GM23248 (cell line): ENCODE data around the gene ABCE1. TPM values are rescaled to one million over a fixed set of nuclear protein-coding genes. Genes with fewer than 3 reads are reported as not detected.

ENCODE experiments used
- DNase-seq: peaks from one replicate; pipeline ENCODE4 v3.0.0-alpha.2; 2015
- H2AFZ ChIP-seq: fragments of 200-600 bp; sonication (generic); 2 replicates; pipeline ENCODE4 v1.6.1; 2016; ENCODE audit warnings: antibody characterized with exemption
- H3F3A ChIP-seq: fragments of 200-600 bp; sonication (generic); 2 replicates; pipeline ENCODE4 v1.6.1; 2016; ENCODE audit warnings: mild to moderate bottlenecking, antibody characterized with exemption, mixed run types; ENCODE audit not compliant: insufficient read depth
- H3K27ac ChIP-seq: fragments of 200-600 bp; sonication (generic); 2 replicates; pipeline ENCODE4 v1.5.1; 2016; ENCODE audit warnings: mild to moderate bottlenecking
- H3K27me3 ChIP-seq: fragments of 200-600 bp; sonication (generic); replicated peaks from 2 replicates; pipeline ENCODE4 v1.6.1; 2016; ENCODE audit warnings: mild to moderate bottlenecking; ENCODE audit not compliant: insufficient read depth
- H3K36me3 ChIP-seq: fragments of 200-600 bp; sonication (generic); 2 replicates; pipeline ENCODE4 v1.6.1; 2016; ENCODE audit warnings: low read depth, mild to moderate bottlenecking
- H3K4me1 ChIP-seq: fragments of 200-600 bp; sonication (generic); 2 replicates; pipeline ENCODE4 v1.6.1; 2016; ENCODE audit warnings: mild to moderate bottlenecking; ENCODE audit not compliant: insufficient read depth
- H3K4me2 ChIP-seq: fragments of 200-600 bp; sonication (generic); one replicate; pipeline ENCODE4 v1.6.1; 2016; ENCODE audit warnings: mild to moderate bottlenecking; ENCODE audit not compliant: unreplicated experiment
- H3K4me3 ChIP-seq: fragments of 200-600 bp; sonication (generic); 2 replicates; pipeline ENCODE4 v1.5.1; 2016; ENCODE audit warnings: mild to moderate bottlenecking
- H3K79me2 ChIP-seq: fragments of 200-600 bp; sonication (generic); 2 replicates; pipeline ENCODE4 v1.6.1; 2016; ENCODE audit warnings: mild to moderate bottlenecking; ENCODE audit not compliant: insufficient read depth
- H3K9ac ChIP-seq: fragments of 200-600 bp; sonication (generic); 2 replicates; pipeline ENCODE4 v1.6.1; 2016; ENCODE audit warnings: mild to moderate bottlenecking
- H3K9me2 ChIP-seq: fragments of 200-600 bp; sonication (generic); 2 replicates; pipeline ENCODE4 v1.6.1; 2016; ENCODE audit warnings: mixed run types, mild to moderate bottlenecking, moderate library complexity; ENCODE audit not compliant: insufficient read depth
- H3K9me3 ChIP-seq: fragments of 200-600 bp; sonication (generic); one replicate; pipeline ENCODE4 v1.6.1; 2017; ENCODE audit warnings: low read depth
- H4K20me1 ChIP-seq: fragments of 200-600 bp; sonication (generic); 2 replicates; pipeline ENCODE4 v1.6.0; 2016; ENCODE audit not compliant: insufficient read depth
- EZH2 ChIP-seq: fragments of 200-600 bp; sonication (generic); IDR thresholded peaks from 2 replicates; pipeline ENCODE4 v1.6.1; 2018; ENCODE audit warnings: antibody characterized with exemption, mild to moderate bottlenecking; ENCODE audit not compliant: insufficient read depth, poor library complexity, severe bottlenecking
- EZH2phosphoT487 ChIP-seq: fragments of 200-600 bp; sonication (generic); IDR thresholded peaks from 2 replicates; pipeline ENCODE4 v1.6.1; 2018; ENCODE audit warnings: antibody characterized with exemption, moderate library complexity, mild to moderate bottlenecking, low read depth; ENCODE audit not compliant: insufficient read depth
- WGBS, 2 experiments: methylation state at CpG; one replicate each; pipeline ENCODE4 v1.1.6; 2015 to 2017; ENCODE audit warnings: low lambda C conversion rate in 2 of 2, low coverage in 1 of 2; ENCODE audit errors: missing lambda C conversion rate in 2 of 2; 5-methylcytosine and 5-hydroxymethylcytosine counted together
- in situ Hi-C: fragments of 300-500 bp; cut with MboI; formaldehyde crosslinking; loops from 2 replicates; pipeline ENCODE4 v1.15.0; 2020
- polyA plus RNA-seq: library from polyadenylated mRNA; unstranded; fragments of >200 nt; fragmentation: Nextera tagmentation; extraction: Ambion mirVana; gene quantifications from 2 replicates; pipeline ENCODE4 v1.2.1, GENCODE V29; 2016
- small RNA-seq: library from RNA; depleted of rRNA; stranded (forward); fragments of <200 nt; gene quantifications from one replicate; pipeline ENCODE3, GENCODE V24; 2014; ENCODE audit warnings: low read depth, low replicate concordance
- total RNA-seq: library from RNA; depleted of rRNA; stranded (reverse); fragments of >200 nt; shearing (Covaris generic); gene quantifications from 2 replicates; pipeline ENCODE4 v1.2.3, GENCODE V29; 2014; rRNA removed

The ABCE1 gene
- total and polyA plus RNA-seq, 2 experiments from 2014 or later, result 65.5 to 130 TPM

GRCh38 chr4:145177511-145177905, 79.4 kb downstream of the ABCE1 start:
- H3K36me3 ChIP-seq, result no peaks in the 10 kb centered on the region
- no peak for TF ChIP-seq EZH2
- no peak for TF ChIP-seq EZH2phosphoT487
- 2 to 11% methylated on average over 4 of the region's 4 CpGs for WGBS, 2 experiments

DNA sequence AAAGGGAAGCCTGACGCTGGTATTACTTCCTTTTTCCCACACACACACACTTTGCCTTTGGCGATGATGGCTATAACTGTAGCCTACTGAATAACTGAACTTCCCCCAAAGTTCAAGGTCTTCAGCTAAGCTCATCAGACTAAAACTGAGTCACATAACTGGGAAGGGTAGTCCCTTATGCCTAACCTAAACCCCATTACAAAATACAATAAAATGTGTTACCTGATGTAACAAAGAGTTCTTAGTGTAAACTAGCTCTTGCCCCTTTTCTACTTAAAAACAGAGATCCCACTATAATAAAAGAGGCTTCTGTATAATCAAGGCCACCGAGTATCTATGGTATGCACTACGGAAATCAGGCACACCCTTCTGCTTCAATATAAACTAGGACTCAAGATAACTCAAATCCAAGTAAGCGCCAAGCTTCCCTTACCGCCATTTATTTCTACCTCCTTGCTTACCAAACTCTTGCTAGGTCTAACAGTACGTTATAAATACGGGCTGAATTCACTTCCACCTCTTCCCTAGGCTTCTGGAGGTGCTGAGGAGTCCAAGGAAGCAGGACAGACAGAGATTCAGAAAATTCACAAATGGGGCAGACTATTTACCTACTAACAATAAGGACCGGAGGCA, 79.9 kb downstream of the ABCE1 start:
- Histone ChIP-seq H3K27me3 (no peaks in the 10 kb centered on the region), H3K27ac (peak overlapping the region; percentile 89), H3K9ac (peak overlapping the region; percentile 91), H3K4me1 (peaks cover 20% of the 10 kb centered on the region), H2AFZ (peak overlapping the region; percentile 64), H3K4me2 (peak overlapping the region; percentile 98), H3K9me3 (no peaks in the 10 kb centered on the region), H3F3A (peaks cover 30% of the 10 kb centered on the region), H3K36me3 (no peaks in the 10 kb centered on the region), H3K79me2 (peaks cover 66% of the 10 kb centered on the region), H4K20me1 (0 out of 2 replicates have a peak, but pooled peaks cover 4% of the 10 kb centered on the region), H3K4me3 (peak overlapping the region; percentile 87), H3K9me2 (no peaks in the 10 kb centered on the region)
- DNase-seq, result peak; percentile 58
- in situ Hi-C loops, result no loop called here
- 17 to 20% methylated on average over 9 of the region's 9 CpGs for WGBS, 2 experiments
- TF ChIP-seq EZH2 (no peak), EZH2phosphoT487 (no peak)

More at GRCh38 chr4:145177511-145177905, 79.4 kb downstream of the ABCE1 start:
- in situ Hi-C loops, result no loop called here
- H3K4me1 ChIP-seq, result peaks cover 20% of the 10 kb centered on the region
- peak overlapping the region; percentile 98 for H3K4me2 ChIP-seq
- H3K4me3 ChIP-seq, result peak overlapping the region; percentile 87
- DNase-seq, result peak; percentile 77
- H2AFZ ChIP-seq, result peak overlapping the region; percentile 64
- 0 out of 2 replicates have a peak, but pooled peaks cover 4% of the 10 kb centered on the region for H4K20me1 ChIP-seq
- no peaks in the 10 kb centered on the region for H3K9me2 ChIP-seq
- peak overlapping the region; percentile 91 for H3K9ac ChIP-seq
- H3K27me3 ChIP-seq, result no peaks in the 10 kb centered on the region
- peaks cover 71% of the 10 kb centered on the region for H3K79me2 ChIP-seq
- no peaks in the 10 kb centered on the region for H3K9me3 ChIP-seq
- peak overlapping the region; percentile 89 for H3K27ac ChIP-seq
- H3F3A ChIP-seq, result peaks cover 30% of the 10 kb centered on the region

- peak overlapping the region; percentile 89 for H3K27ac ChIP-seq
- peak overlapping the region; percentile 98 for H3K4me2 ChIP-seq
- H3F3A ChIP-seq, result peaks cover 30% of the 10 kb centered on the region
- in situ Hi-C loops, result no loop called here
- H3K79me2 ChIP-seq, result peaks cover 58% of the 10 kb centered on the region
- peak overlapping the region; percentile 87 for H3K4me3 ChIP-seq
- no peaks in the 10 kb centered on the region for H3K27me3 ChIP-seq
- H3K36me3 ChIP-seq, result no peaks in the 10 kb centered on the region
- 0 to 4% methylated on average over 5 of the region's 5 CpGs for WGBS, 2 experiments
- DNase-seq, result no peak
- H4K20me1 ChIP-seq, result 0 out of 2 replicates have a peak, but pooled peaks cover 4% of the 10 kb centered on the region
- no peaks in the 10 kb centered on the region for H3K9me2 ChIP-seq
- no peaks in the 10 kb centered on the region for H3K9me3 ChIP-seq
- peaks cover 20% of the 10 kb centered on the region for H3K4me1 ChIP-seq
- H3K9ac ChIP-seq, result peak overlapping the region; percentile 91
- no peak for TF ChIP-seq EZH2
- H2AFZ ChIP-seq, result peak overlapping the region; percentile 74
These were observed 80.7 kb downstream of the ABCE1 start for GRCh38 chr4:145178740-145179280.

Small RNA genes within 50 kb of the gene (small RNA-seq; reads per million reads assigned to genes)
- not detected for gene RF00019

Other genes with a start within 250 kb of the ABCE1 start
- gene ANAPC10, start 115 bp upstream of the ABCE1 start, total RNA-seq, result 15.2 and 22.4 TPM in 2 replicates
- 28.7 and 31.7 TPM in 2 replicates for gene ANAPC10, start 115 bp upstream of the ABCE1 start, polyA plus RNA-seq
- gene OTUD4, start 82.3 kb downstream of the ABCE1 start, total RNA-seq, result 16.1 and 28.2 TPM in 2 replicates
- gene OTUD4, start 82.3 kb downstream of the ABCE1 start, polyA plus RNA-seq, result 11.6 and 15.7 TPM in 2 replicates